Neural progenitor cell (in vitro differentiated cells): ENCODE data around the gene C1QTNF1. TPM values are rescaled to one million over a fixed set of nuclear protein-coding genes. Genes with fewer than 3 reads are reported as not detected.

Experiments
- DNase-seq: peaks from one replicate; pipeline ENCODE4 v3.0.0-alpha.2; 2016; ENCODE audit warnings: low spot score
- H2AFZ ChIP-seq: fragments of 200-600 bp; sonication (generic); replicated peaks from 2 replicates; pipeline ENCODE4 v1.6.1; 2016; ENCODE audit warnings: antibody characterized with exemption
- H3F3A ChIP-seq: fragments of 200-600 bp; sonication (generic); 2 replicates; pipeline ENCODE4 v1.6.1; 2016; ENCODE audit warnings: antibody characterized with exemption, low read depth
- H3K27ac ChIP-seq: fragments of 200-600 bp; sonication (generic); 2 replicates; pipeline ENCODE4 v1.5.1; 2016; ENCODE audit warnings: mild to moderate bottlenecking
- H3K27me3 ChIP-seq: fragments of 200-600 bp; sonication (generic); 2 replicates; pipeline ENCODE4 v1.6.1; 2016; ENCODE audit warnings: mild to moderate bottlenecking, moderate library complexity
- H3K36me3 ChIP-seq: fragments of 200-600 bp; sonication (generic); 2 replicates; pipeline ENCODE4 v1.5.1; 2016
- H3K4me1 ChIP-seq: fragments of 200-600 bp; sonication (generic); 2 replicates; pipeline ENCODE4 v1.6.1; 2016; ENCODE audit warnings: mixed run types
- H3K4me2 ChIP-seq: fragments of 200-600 bp; sonication (generic); 2 replicates; pipeline ENCODE4 v1.6.1; 2016
- H3K4me3 ChIP-seq: fragments of 200-600 bp; sonication (generic); 2 replicates; pipeline ENCODE4 v1.5.1; 2016
- H3K79me2 ChIP-seq: fragments of 200-600 bp; sonication (generic); 2 replicates; pipeline ENCODE4 v1.6.1; 2016; ENCODE audit warnings: low read depth
- H3K9ac ChIP-seq: fragments of 200-600 bp; sonication (generic); 2 replicates; pipeline ENCODE4 v1.6.1; 2016
- H3K9me3 ChIP-seq: fragments of 200-600 bp; sonication (generic); 2 replicates; pipeline ENCODE4 v1.5.1; 2016; ENCODE audit warnings: low read depth
- H4K20me1 ChIP-seq: fragments of 200-600 bp; sonication (generic); 2 replicates; pipeline ENCODE4 v1.6.1; 2016; ENCODE audit warnings: low read depth
- H3K27ac Mint-ChIP-seq: 3 replicates; pipeline ENCODE4 v1.8.0; 2021; ENCODE audit warnings: mixed read lengths
- H3K27me3 Mint-ChIP-seq: 2 replicates; pipeline ENCODE4 v1.8.0; 2022; ENCODE audit warnings: low read depth, mild to moderate bottlenecking, inconsistent platforms, moderate library complexity, mixed read lengths; ENCODE audit not compliant: insufficient read depth
- H3K36me3 Mint-ChIP-seq: 3 replicates; pipeline ENCODE4 v1.8.0; 2021; ENCODE audit warnings: mixed read lengths
- H3K4me1 Mint-ChIP-seq: 3 replicates; pipeline ENCODE4 v1.8.0; 2021; ENCODE audit warnings: mixed read lengths
- H3K4me3 Mint-ChIP-seq: 3 replicates; pipeline ENCODE4 v1.8.0; 2021; ENCODE audit warnings: mild to moderate bottlenecking, moderate library complexity, mixed read lengths
- H3K9me3 Mint-ChIP-seq: 3 replicates; pipeline ENCODE4 v1.8.0; 2020; ENCODE audit warnings: mixed read lengths
- CTCF ChIP-seq: fragments of 200-600 bp; sonication (generic); IDR thresholded peaks from 2 replicates; pipeline ENCODE4 v1.5.1; 2017; ENCODE audit warnings: antibody characterized with exemption, mild to moderate bottlenecking
- EZH2 ChIP-seq: fragments of 200-600 bp; sonication (generic); IDR thresholded peaks from 2 replicates; pipeline ENCODE4 v1.6.1; 2017; ENCODE audit warnings: antibody characterized with exemption, mild to moderate bottlenecking, moderate library complexity
- EZH2phosphoT487 ChIP-seq: fragments of 200-600 bp; sonication (generic); IDR thresholded peaks from 2 replicates; pipeline ENCODE4 v1.6.1; 2017; ENCODE audit warnings: antibody characterized with exemption
- total RNA-seq: library from RNA; depleted of rRNA; stranded (reverse); fragments of >200 nt; gene quantifications from 2 replicates; pipeline ENCODE4 v1.2.3, GENCODE V29; 2015; ENCODE audit warnings: low replicate concordance

The C1QTNF1 gene
- total RNA-seq, 1 donor from 2014 or later, result 1.4 TPM

GRCh38 chr17:79012563-79013134, 11.3 kb upstream of the C1QTNF1 start:
- H3K27ac Mint-ChIP-seq, result no peak overlapping the region
- H3K36me3 Mint-ChIP-seq, result no peaks in the 10 kb centered on the region
- peaks cover 15% of the 10 kb centered on the region for H3K4me1 Mint-ChIP-seq
- Histone ChIP-seq H3K36me3 (no peaks in the 10 kb centered on the region), H3K9ac (no peak overlapping the region), H3K27ac (no peak overlapping the region), H3K9me3 (peaks cover 21% of the 10 kb centered on the region), H3K4me1 (peaks cover 8% of the 10 kb centered on the region), H4K20me1 (peaks cover 14% of the 10 kb centered on the region), H3K27me3 (no peaks in the 10 kb centered on the region), H3F3A (no peaks in the 10 kb centered on the region), H3K4me2 (no peak overlapping the region), H3K79me2 (peaks cover 18% of the 10 kb centered on the region), H2AFZ (no peak overlapping the region), H3K4me3 (no peak overlapping the region)
- DNase-seq, result no peak
- no peak overlapping the region for H3K4me3 Mint-ChIP-seq
- peaks cover 36% of the 10 kb centered on the region for H3K9me3 Mint-ChIP-seq
- H3K27me3 Mint-ChIP-seq, result peaks cover 18% of the 10 kb centered on the region
- TF ChIP-seq EZH2 (no peak), CTCF (no peak), EZH2phosphoT487 (no peak)

- Mint-ChIP-seq H3K27me3 (peaks cover 10% of the 10 kb centered on the region), H3K9me3 (peaks cover 36% of the 10 kb centered on the region), H3K4me3 (no peak overlapping the region), H3K27ac (no peak overlapping the region), H3K36me3 (no peaks in the 10 kb centered on the region), H3K4me1 (peaks cover 7% of the 10 kb centered on the region)
- Histone ChIP-seq H3K9ac (no peak overlapping the region), H3K36me3 (no peaks in the 10 kb centered on the region), H3K27ac (no peak overlapping the region), H3F3A (no peaks in the 10 kb centered on the region), H3K4me3 (no peak overlapping the region), H3K4me1 (no peaks in the 10 kb centered on the region), H3K9me3 (peaks cover 21% of the 10 kb centered on the region), H3K27me3 (peaks cover 2% of the 10 kb centered on the region), H3K79me2 (peaks cover 1% of the 10 kb centered on the region), H2AFZ (no peak overlapping the region), H4K20me1 (peaks cover under 1% of the 10 kb centered on the region), H3K4me2 (no peak overlapping the region)
- TF ChIP-seq EZH2 (no peak), EZH2phosphoT487 (no peak), CTCF (no peak)
- DNase-seq, result no peak
Measured at GRCh38 chr17:79014158-79014758, 9.7 kb upstream of the C1QTNF1 start.

GRCh38 chr17:79017546-79018369, 6.2 kb upstream of the C1QTNF1 start:
- peaks cover 24% of the 10 kb centered on the region for H3K9me3 Mint-ChIP-seq
- no peak for DNase-seq
- H3K36me3 ChIP-seq, result no peaks in the 10 kb centered on the region
- H3K4me2 ChIP-seq, result no peak overlapping the region
- no peak overlapping the region for H3K27ac Mint-ChIP-seq
- no peak overlapping the region for H2AFZ ChIP-seq
- no peaks in the 10 kb centered on the region for H4K20me1 ChIP-seq
- H3K27me3 ChIP-seq, result peaks cover 37% of the 10 kb centered on the region
- peaks cover 21% of the 10 kb centered on the region for H3K9me3 ChIP-seq
- H3K4me1 Mint-ChIP-seq, result no peaks in the 10 kb centered on the region
- no peaks in the 10 kb centered on the region for H3K4me1 ChIP-seq
- H3K27me3 Mint-ChIP-seq, result peaks cover 18% of the 10 kb centered on the region
- H3K4me3 Mint-ChIP-seq, result no peak overlapping the region
- H3K4me3 ChIP-seq, result no peak overlapping the region
- H3K9ac ChIP-seq, result no peak overlapping the region
- no peaks in the 10 kb centered on the region for H3K79me2 ChIP-seq
- peaks cover 3% of the 10 kb centered on the region for H3F3A ChIP-seq
- TF ChIP-seq EZH2phosphoT487, result no peak
- TF ChIP-seq CTCF, result no peak
- TF ChIP-seq EZH2, result no peak
- H3K27ac ChIP-seq, result no peak overlapping the region
- no peaks in the 10 kb centered on the region for H3K36me3 Mint-ChIP-seq
